Germinal center (tissue), 1 donor: ENCODE results near the gene SLC39A1.
A peak's percentile ranks its signal among the peaks of the same experiment; 100 is the strongest.

Source experiments
- DNase-seq: peaks from one replicate; pipeline ENCODE4 v3.0.0; 2012; ENCODE audit warnings: mixed read lengths, low spot score

Gene SLC39A1

DNA sequence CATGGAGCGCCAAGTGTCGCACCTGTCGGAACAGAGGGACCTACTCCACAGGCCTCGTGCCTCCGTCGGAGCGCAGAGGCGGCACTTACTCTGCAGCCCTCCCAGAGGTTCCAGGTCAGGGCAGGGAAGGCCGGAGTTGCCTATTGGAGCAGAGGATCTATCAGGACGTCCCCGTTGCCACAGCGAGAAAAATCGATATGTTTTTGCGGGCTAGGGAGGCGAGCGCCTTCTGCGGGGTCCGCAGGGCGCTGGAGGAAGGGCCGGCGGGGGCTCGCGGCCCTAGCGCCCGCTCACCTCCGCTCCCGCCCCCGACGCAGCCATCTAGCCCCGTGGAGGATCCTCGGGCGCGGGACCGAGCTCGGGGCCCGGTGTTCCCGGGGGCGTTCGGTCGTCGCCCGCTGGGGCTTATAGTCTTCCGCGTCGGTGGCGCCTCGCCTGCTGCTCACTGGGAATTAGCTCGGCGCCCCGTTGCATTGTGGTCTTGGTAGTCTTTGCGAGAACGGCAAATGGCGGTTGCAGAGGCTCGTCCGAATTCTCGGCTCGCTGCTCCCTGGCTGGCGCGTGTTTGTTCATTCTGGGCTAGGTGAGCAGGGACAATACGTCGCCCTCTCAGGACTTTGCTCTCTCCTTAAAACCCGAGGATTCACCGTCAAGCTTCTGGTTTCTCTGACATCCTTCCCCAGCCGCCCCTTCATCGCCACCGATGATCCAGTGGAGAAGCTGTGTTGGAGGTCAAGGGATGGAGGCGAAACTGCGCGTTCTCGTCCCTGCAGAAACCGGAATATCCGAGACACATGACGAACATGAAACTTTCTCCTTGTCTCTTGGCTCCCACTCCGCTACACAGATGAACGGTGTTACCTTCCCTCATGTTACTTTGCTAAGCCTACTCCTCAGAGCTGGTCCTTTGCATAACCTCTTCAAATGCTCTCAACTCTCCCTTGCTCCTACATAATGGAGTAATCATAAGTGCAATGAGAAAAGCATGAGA is 14.2 kb upstream of the SLC39A1 start, which contains the start of gene JTB:
JTB (minus strand) TSS at position 425 of the 991 bp plus-strand sequence; CDS start at position 3, 422 bp downstream.
- peak; percentile 85 for DNase-seq

DNA sequence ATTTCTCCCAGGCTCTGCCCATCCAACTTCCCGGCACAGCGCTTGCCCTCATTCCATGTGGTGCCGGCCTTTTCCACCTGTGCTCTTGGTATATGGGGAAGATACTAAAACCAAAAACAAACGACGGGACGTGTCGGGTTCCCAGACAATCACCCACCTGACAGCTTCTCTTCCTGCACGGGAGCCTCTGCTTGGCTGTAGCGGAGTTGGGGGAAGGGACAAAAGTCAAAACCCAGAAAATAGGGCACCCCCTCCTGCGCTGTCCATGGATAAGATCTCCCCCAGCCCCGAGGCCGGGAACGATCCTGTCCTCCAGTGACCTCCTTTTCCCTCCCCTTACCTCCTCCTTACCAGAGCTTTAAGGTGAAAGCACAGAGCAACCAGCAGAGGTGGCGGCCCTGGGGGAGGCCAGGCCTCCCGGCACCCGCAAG is 13.5 kb upstream of the SLC39A1 start:
- no peak for DNase-seq

DNA sequence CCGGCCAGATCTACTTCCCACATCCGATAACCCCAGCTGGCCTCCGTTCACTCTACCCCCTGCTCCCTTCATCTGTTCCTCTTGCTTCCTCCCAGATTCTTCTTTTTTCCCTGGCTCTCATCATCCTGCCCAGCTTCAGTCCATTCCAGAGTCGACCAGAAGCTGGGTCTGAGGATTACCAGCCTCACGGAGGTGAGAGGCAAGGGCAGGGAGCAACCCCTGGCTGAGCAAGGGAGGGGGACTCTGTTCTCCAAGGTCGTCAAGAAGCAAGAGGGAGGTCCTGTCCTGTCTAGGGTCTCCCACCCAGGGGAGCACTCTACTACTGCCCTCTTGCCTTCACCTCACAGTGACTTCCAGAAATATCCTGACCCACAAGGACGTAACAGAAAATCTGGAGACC is 10.2 kb upstream of the SLC39A1 start:
- no peak for DNase-seq

DNA sequence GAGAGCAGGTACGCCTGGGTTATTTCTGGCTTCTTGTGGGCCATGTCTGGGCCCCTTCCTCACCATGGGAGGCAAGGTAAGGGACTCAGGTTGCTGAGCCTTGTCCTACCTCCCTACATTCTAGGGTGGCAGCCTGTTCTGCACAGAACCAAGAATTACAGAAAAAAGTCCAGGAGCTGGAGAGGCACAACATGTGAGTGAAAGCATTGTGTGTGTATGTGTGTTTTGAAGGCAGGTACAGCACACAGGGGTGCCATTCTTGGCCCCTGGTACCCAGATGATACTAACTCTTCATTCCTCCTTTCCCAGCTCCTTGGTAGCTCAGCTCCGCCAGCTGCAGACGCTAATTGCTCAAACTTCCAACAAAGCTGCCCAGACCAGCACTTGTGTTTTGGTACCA is 9.7 kb upstream of the SLC39A1 start:
- no peak for DNase-seq

DNA sequence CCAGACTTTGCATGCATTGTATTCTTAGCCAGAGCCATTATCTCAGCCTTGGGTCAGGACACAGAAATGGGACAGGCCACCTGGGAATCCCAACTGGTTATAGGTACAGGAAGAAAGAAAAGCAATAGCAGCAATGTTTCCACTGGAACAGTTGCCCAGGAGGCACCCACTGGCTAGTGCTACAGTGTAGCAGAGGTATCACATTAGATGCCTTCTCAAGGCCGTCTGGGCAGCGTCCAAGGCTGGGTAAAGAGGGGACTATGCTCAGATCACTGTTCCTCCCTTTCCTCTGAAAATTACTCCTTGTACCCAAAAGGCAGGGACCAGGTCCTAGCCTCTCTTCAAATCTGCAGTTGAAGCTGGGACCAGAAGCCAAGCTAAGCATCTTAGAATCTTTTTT is 7.0 kb upstream of the SLC39A1 start:
- DNase-seq: no peak

DNA sequence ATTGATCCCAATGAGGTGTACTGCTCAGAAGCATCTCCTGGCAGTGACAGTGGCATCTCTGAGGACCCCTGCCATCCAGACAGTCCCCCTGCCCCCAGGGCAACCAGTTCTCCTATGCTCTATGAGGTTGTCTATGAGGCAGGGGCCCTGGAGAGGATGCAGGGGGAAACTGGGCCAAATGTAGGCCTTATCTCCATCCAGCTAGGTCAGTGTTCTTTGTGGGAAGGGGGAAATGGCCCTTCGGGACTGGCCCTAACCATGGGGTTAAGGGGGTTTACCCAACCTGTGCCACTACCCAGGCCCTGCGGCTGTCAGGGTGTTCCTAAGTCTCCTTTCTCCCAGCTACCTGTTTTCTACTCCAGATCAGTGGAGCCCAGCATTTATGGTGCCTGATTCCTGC is 5.6 kb upstream of the SLC39A1 start:
- no peak for DNase-seq

DNA sequence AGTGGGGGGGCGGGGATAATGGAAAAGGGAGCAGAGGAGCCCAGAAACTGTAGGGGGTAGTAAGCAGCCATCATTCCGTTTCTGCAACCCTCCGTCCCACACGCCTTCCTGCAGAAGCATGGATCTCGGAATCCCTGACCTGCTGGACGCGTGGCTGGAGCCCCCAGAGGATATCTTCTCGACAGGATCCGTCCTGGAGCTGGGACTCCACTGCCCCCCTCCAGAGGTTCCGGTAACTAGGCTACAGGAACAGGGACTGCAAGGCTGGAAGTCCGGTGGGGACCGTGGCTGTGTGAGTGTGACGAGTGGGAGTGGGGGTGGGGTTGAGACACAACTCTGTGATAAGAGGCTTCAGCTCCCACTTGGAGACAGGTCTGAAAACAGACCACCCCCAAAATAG is 5.1 kb upstream of the SLC39A1 start:
- no peak for DNase-seq

DNA sequence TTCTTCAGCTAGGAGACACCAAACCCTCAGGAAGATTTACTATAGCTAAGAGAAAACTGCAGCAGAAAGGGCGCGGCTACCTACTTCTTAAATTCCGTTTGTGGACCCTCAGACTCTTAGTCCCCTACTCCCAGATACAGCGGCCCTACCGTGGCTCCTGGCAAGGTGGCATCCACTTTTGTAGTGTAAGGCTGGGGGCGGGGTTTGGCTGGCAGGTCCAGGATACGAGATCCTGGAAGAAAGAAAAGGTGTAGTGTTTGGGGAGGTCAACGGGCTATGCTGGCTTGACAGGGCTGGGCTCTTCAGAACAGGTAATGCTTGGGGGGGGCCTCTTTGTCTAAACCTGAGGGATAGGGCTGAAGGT is 4.6 kb upstream of the SLC39A1 start:
- no peak for DNase-seq

DNA sequence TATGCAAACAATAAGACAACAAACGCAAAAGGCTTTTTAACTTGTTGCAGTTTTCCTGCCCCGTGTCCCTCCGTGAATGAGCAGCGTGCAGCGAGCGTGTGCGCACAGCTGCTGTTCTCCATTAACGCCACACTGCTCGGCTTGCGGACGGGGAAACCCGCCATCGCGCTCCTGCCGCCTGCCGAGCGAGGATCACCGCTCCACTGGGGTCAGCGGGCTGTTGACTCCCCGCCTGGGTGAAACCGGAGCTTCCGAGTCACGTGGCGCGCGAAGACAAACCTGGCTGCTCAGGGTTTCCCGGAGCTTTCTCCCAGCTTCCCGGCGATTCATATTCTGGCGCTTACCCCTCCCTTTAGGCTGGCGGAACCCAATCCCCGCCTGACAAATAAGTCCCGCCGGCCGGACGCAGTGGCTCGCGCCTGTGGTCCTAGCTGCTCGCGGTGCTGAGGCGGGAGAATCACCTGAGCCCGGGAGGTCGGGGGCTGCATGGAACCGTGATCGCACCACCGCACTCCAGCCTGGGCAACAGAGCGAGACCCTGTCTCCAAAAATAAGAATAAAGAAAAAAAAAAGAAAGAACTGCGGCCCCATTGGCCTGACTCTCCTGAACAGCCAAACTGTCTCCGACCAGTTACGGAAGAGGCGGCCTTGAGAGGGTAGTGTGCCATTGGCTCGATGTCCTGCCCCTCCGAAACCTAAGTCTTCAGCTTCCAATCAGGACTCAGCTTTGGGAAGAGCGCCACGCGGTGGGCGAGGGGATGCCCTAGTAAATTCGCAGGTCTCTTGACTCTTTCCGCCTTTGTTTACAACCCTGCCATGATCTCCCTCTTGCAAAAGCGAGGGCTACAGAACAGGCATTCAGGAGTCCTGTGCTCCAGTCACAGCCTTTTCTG is 4.0 kb upstream of the SLC39A1 start, which contains the start of gene CREB3L4:
CREB3L4 (plus strand) TSS at position 796 of the 893 bp plus-strand sequence. CDS start 624 bp downstream, outside the sequence.
- peak; percentile 92 for DNase-seq

DNA sequence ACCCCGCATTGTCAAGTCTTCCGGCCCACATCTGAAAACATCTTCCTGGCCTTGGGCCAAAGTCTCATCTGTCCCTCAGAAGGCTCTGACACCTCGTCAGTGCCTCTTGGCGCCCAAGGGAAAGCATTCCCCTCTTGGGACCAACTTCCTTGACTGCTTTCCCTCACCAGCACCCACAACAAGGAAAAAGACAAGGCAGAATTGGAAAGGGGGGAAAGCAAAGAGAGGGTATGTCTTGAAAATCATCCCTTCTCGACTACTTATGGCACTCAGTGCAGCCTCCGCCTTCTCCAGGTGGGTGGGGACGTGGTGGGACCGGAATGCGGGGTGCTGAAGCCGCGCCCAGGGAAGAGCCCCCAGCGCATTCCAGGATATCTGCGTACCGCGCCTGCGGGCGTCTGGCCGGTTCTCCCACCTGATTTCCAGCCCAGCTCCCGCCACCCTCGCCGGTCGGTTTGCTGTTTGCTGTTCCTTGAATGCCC is 554 bp upstream of the SLC39A1 start:
- DNase-seq: no peak

DNA sequence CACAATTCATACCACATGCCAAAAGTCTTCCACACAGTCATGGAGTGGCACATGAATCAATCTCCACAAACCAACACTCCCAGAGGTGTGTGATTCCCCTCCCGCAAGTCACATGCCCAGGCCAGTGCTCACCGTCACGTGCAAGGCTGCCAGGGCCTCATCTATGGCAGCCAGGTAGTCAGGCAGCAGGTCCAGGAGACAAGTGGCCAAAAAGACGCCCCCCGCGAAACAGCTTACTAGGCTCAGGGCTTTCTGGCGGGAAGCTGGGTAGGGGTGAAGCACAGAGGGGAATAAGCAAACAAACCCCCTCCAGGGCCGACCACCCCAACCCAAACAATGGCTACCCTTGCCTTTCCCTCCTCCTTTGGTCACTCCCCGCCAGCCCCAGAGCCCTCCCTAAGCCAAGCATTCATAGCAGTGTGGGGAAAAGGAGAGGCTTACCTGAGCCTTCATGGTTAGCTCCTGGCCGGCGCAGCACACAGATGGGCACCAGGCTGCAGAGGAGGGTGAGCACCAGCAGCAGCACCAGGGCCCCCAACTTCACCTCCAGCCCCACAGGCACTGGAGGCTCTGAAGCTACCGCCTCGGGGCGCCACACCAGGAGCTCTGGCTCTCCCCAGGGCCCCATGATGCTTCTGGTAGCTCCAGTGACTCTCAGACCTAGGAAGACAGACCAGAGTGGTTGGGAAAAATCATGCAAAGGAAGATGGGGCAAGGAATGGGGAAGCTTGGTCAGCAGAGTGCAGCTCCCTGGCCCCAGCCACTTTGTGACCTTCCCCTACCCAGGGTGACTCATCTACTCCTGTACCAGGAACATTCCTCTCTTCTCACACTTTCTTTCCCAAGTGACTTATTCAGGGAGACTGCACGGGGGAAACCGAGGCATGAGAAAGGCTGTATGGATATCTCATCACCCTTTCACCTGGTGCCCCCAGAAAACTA is 978 bp downstream of the SLC39A1 start:
- no peak for DNase-seq

DNA sequence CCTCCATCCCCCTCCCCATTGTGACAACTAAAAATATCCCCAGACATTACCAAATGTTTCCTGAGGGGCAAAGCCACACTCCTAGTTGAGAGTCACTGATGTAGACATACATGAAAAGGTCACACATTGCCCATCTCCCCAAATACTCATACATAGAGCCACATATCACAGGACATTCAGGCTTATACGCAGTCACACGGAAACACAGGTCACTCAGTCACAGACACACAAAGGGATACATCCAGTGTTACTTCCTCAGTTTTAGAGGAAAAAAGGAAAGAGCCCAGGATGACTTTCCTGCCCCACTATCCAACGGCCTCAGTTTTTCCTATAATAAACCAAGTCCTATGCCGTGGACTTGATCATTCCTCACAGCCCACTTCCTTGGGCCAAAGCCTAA is 1.9 kb downstream of the SLC39A1 start:
- no peak for DNase-seq

DNA sequence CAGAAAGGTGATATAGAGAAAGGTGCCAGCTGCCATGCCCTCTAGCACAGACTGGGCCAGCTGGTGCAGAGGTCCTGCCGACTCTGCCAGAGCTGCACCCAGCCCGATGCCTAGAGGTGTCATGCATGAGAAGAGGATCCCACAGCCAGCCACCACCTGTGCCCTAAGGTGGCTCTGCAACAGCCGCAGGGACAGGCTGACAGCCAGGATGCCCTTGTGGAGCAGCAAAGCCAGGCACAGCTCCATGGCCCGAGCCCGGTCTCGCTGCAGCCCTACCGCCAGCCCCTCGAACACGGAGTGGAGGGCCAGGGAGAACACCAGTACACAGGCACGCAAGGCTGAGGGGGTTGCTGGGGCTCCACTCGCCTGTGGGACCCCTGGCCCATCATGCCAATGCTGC is 3.1 kb downstream of the SLC39A1 start:
- no peak for DNase-seq

DNA sequence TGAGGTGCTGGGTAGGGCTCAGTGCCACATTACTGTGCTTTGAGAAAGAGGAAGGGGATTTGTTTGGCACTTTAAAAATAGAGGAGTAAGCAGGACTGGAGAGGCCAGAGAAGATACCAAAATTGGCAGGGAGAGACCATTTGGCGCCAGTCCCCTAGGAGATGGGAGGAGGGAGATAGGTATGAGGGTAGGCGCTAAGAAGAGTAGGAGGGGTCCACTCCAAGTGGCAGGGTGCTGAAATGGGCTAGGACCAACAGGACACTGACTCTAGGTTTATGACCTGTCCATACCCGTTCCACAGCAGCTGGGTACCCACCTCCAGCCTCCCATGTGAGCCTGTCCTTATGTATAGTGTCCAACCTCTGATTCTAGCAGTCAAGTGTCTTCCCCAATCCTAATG is 3.9 kb downstream of the SLC39A1 start:
- DNase-seq: no peak

DNA sequence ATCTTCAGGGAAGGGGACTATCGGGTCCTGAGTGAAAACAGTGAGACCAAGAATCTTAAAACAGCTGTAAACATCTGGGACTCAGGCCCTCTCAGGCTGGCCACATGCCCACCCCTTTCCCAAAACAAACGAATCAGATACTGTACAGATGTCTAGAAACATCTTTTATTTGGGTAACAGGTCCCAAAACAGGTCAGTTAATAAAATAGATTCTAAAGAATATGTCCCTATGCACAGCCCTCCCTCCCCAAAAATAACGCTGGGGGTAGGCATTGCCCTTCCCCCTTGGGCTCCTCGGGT is 4.4 kb downstream of the SLC39A1 start:
- DNase-seq: no peak

DNA sequence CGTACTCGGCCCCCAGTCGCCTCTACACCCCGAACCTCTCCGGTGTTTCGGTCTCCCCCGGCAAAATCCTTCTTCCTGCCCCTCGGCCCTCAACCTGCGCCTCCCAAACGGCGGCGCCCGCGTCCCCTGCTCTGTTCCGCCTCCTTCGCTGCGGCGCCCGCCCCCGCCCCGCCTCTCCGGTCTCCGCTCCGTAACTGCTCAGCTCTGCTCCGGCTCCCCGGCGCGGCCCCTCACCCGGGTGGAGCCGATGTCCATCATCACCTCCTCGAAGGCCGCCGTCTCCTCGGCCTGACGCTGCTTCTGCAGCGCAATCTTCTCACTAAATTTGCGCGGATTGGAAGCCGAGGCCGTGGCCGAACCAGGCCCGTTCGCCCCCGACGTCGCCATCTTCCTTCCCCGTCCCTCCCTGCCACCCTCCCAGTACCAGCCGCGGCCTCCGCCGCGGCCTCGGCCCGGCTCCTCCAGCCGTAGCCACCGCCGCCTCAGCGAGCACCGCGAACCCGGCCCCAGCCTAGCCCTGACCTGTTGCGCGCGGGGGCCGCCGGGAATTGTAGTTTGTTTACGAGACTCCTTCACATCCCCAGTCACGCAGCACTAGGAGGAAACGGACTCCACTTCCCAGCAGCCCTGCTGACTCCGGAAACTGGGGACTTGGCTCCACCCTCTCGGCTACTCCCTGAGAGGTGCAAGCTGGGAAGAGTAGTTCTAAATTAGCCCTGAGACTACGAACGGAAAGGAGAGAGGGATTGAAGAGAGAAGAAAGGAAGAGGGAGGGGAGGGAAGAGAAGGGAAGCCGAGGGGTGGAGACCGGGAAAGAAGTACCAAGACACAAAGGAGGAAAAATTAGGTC is 5.0 kb downstream of the SLC39A1 start, which contains the start of gene CRTC2:
CRTC2 (minus strand) TSS at position 502 of the 850 bp plus-strand sequence; CDS start at position 387, 115 bp downstream.
- peak; percentile 97 for DNase-seq

DNA sequence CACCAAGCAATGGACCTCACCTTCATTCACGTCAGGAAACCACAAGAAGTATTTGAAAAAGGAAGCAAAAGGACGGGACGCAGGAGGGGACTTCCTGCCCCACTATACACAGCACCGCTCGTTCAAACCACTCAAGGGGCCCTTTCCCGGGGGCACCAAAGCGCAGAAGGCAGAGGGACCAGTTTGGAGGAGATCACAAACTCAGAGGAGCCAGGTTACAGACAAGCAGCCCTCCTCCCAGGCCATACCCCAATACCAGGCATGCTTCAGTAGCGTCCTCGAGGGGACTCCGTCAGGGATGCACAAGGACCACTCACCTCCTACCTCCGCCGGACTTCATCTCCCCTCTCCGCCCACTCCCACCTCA is 5.6 kb downstream of the SLC39A1 start:
- peak; percentile 45 for DNase-seq

DNA sequence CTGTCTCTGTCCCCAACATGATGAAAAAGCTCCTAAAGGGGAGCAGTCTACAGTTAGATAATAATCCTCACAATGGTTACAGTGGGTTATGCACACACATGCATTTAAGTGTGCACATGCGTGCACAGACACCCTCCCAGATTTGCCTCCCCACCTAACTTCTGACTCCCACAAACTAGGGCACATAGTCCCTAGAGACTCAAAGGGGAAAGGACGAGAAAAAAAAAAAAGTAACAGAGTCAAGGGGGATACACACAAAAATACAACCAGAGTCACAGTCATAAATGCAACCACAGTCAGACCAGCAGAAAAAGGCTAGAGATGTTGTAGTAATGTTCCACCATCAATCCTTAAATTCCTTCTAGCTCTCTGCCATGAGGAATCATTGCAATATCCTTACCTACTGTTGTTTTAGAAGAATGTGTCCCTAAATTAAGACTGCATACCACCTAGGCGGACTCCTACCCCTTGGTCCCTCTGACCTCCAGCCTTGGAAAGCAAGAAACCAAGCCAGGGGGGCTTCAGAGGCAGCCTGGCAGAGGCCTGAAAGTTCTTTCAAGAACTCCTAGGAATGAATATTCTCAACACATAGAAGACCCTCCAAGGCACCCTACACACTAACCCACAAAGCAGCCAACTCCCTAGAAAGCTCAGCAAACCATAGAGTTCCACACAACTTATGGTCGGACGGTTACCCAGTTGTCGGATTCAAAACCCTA is 6.2 kb downstream of the SLC39A1 start:
- DNase-seq: no peak

DNA sequence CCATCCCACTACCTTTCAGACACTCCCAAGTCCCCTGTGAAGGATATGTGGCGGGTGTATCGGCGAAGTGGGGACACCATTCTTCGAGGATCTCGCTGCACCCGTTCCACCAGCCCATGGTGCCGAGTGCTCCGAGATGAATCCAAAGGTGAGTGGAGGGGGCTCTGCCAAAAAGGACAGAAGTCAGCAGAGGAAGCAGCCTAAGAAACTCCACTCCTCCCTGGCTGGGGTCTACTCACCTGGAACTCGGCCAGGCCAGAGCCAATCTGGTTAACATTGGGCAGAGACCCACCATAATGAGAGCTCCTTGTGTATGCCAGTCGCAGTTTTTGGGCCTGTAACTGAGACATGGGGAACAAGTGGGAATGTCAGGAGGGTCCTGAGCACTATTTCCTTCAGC is 8.5 kb downstream of the SLC39A1 start:
- no peak for DNase-seq

DNA sequence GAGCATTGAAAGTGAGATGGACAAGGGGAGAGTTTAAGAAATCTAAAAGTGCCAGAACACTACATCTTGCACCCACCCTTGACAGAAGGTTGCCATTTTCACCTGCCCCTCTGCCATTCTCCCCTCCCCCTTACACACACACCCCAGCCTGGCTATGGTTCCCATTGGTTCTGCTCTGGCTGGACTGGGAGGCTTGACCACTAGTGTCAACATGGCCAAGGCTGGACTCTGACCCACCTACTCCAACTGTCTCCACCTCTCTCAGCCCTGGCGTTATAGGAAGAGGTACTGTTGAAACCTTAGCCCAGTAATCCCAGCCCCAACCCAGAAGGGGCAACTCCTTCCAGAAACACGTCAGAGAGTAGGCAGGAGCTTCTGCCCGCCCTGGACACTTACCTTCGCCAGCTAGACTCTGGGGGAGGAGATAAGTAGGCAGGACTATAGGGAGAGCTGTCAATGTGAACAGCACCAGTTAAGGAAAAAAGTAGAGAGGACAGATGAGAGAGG is 9.4 kb downstream of the SLC39A1 start:
- DNase-seq: no peak
